AG09309 (cell line): ENCODE measurements around the gene HSD17B1.
A peak's percentile ranks its signal among the peaks of the same experiment; 100 is the strongest.
"Not testable (repeated sequence)": the region's sequence is repeated elsewhere in the genome, so short reads cannot be mapped to it uniquely, and the experiment has no call there.

ENCODE experiments used
- DNase-seq: peaks from one replicate; pipeline ENCODE4 v3.0.0-alpha.2; 2010; ENCODE audit warnings: low read depth
- H3K4me3 ChIP-seq: 2 replicates; pipeline ENCODE4 v1.5.1; 2011; ENCODE audit warnings: mild to moderate bottlenecking, low read depth, low read length, moderate library complexity; ENCODE audit not compliant: control insufficient read depth
- CTCF ChIP-seq: IDR thresholded peaks from 2 replicates; pipeline ENCODE4 v1.5.1; 2011; ENCODE audit warnings: mild to moderate bottlenecking, low read depth, low read length, inconsistent platforms; ENCODE audit not compliant: insufficient read depth, control insufficient read depth; ENCODE audit errors: missing control alignments

The HSD17B1 gene

GRCh38 chr17:42535155-42536047, 17.3 kb upstream of the HSD17B1 start:
- peak overlapping the region; percentile 63 for H3K4me3 ChIP-seq
- no peak for DNase-seq
- no peak for TF ChIP-seq CTCF

- DNase-seq = no peak
- peak within 1 kb of the TSS; percentile 63 for H3K4me3 ChIP-seq
- no peak for TF ChIP-seq CTCF
Observed at GRCh38 chr17:42536048-42536371, 16.7 kb upstream of the HSD17B1 start, which contains the start of gene NAGLU. NAGLU (plus strand) TSS chr17:42536241; CDS start chr17:42536273, 32 bp downstream.

- no peak for TF ChIP-seq CTCF
- H3K4me3 ChIP-seq = peak overlapping the region; percentile 63
- no peak for DNase-seq
Observed at GRCh38 chr17:42536372-42537155, 16.2 kb upstream of the HSD17B1 start.

- no peak for DNase-seq
- TF ChIP-seq CTCF = no peak
- peak overlapping the region; percentile 63 for H3K4me3 ChIP-seq
Observed at GRCh38 chr17:42537156-42537805, 15.4 kb upstream of the HSD17B1 start.

- TF ChIP-seq CTCF = no peak
- DNase-seq = no peak
Observed at GRCh38 chr17:42537826-42538451, 14.8 kb upstream of the HSD17B1 start.

GRCh38 chr17:42538482-42538881, 14.2 kb upstream of the HSD17B1 start:
- TF ChIP-seq CTCF = no peak
- H3K4me3 ChIP-seq = no peak overlapping the region

More at GRCh38 chr17:42537826-42538451, 14.8 kb upstream of the HSD17B1 start:
- H3K4me3 ChIP-seq = no peak overlapping the region

GRCh38 chr17:42540558-42540957, 12.2 kb upstream of the HSD17B1 start:
- not testable (repeated sequence) for DNase-seq, H3K4me3 ChIP-seq

More at GRCh38 chr17:42538482-42538881, 14.2 kb upstream of the HSD17B1 start:
- DNase-seq = no peak
